Endothelial cell of umbilical vein (primary cell): Measurements from ENCODE around the gene PIK3CB. TPM values are rescaled to one million over a fixed set of nuclear protein-coding genes. Genes with fewer than 3 reads are reported as not detected.

Source experiments
- BruUV-seq: library from RNA; stranded (reverse); fragments of 400-500 nt; replicated peaks from 2 replicates; lab custom pipeline; 2021; lab: Mats Ljungman, UMichigan
- CTCF ChIA-PET: fragments of 300-600, 350-600 bp; sonication (Branson Sonifier 250); formaldehyde crosslinking; loops from one replicate; lab custom pipeline; 2021; ENCODE audit warnings: antibody characterized with exemption, inconsistent platforms; lab: Charles Lee
- POLR2A ChIA-PET: fragments of 300-600, 350-600 bp; sonication (Branson Sonifier 250); formaldehyde crosslinking; loops from one replicate; lab custom pipeline; 2021; ENCODE audit warnings: antibody characterized with exemption, inconsistent platforms; lab: Charles Lee
- DNase-seq: peaks from one replicate; pipeline ENCODE4 v3.0.0-alpha.2; 2011; ENCODE audit warnings: low read depth, low spot score
- FAIRE-seq: peaks from 2 replicates; lab custom pipeline; 2011; peaks lifted over from hg19 to GRCh38; lab: Jason Lieb, UNC
- H2AFZ ChIP-seq: 2 replicates; pipeline ENCODE4 v1.6.0; 2012; ENCODE audit warnings: low read depth, low read length, control low read depth, inconsistent platforms
- H3K27ac ChIP-seq: 2 replicates; pipeline ENCODE4 v1.5.1; 2011; ENCODE audit warnings: low read depth, mild to moderate bottlenecking, control low read depth, low read length, moderate library complexity; ENCODE audit not compliant: insufficient read depth
- H3K27me3 ChIP-seq, 2 experiments: 2 replicates each; pipeline versions ENCODE4 v1.6.0 to v1.6.1; 2011; ENCODE audit warnings: low read length in 2 of 2, mixed read lengths in 1 of 2; ENCODE audit not compliant: control insufficient read depth in 2 of 2, insufficient read depth in 2 of 2
- H3K36me3 ChIP-seq, 2 experiments: 2 replicates in 1 of 2; 3 replicates in 1 of 2; pipeline ENCODE4 v1.5.1; 2011; ENCODE audit warnings: low read length in 2 of 2, mild to moderate bottlenecking in 1 of 2, moderate library complexity in 1 of 2; ENCODE audit not compliant: control insufficient read depth in 2 of 2, insufficient read depth in 2 of 2; ENCODE audit errors: extremely low read depth in 1 of 2
- H3K4me1 ChIP-seq: 3 replicates; pipeline ENCODE4 v1.5.1; 2011; ENCODE audit warnings: mild to moderate bottlenecking, low read length; ENCODE audit not compliant: control insufficient read depth, insufficient read depth; ENCODE audit errors: extremely low read depth
- H3K4me2 ChIP-seq: 2 replicates; pipeline ENCODE4 v1.6.1; 2011; ENCODE audit warnings: low read length, control low read depth, mixed read lengths; ENCODE audit not compliant: insufficient read depth
- H3K4me3 ChIP-seq, 3 experiments: fragments of 200-600 bp in 1 of 3; sonication (generic), shearing (Covaris generic) in 1 of 3; replicated peaks in 1 of 3; 2 replicates each; pipeline ENCODE4 v1.5.1; 2011 to 2016; ENCODE audit warnings: control low read depth in 3 of 3, low read length in 3 of 3, mild to moderate bottlenecking in 2 of 3, inconsistent platforms in 1 of 3, low read depth in 1 of 3, moderate library complexity in 1 of 3; ENCODE audit not compliant: insufficient read depth in 1 of 3
- H3K79me2 ChIP-seq: 2 replicates; pipeline ENCODE4 v1.6.0; 2012; ENCODE audit warnings: low read length, inconsistent platforms; ENCODE audit not compliant: control insufficient read depth, insufficient read depth
- H3K9ac ChIP-seq: replicated peaks from 2 replicates; pipeline ENCODE3; 2011; ENCODE audit warnings: low read length, control low read depth; ENCODE audit not compliant: insufficient read depth; ENCODE audit errors: extremely low read depth
- H3K9me1 ChIP-seq: replicated peaks from 3 replicates; pipeline ENCODE4 v1.6.0; 2011; ENCODE audit warnings: mild to moderate bottlenecking, low read length; ENCODE audit not compliant: control insufficient read depth, insufficient read depth; ENCODE audit errors: extremely low read depth
- H3K9me3 ChIP-seq: replicated peaks from 2 replicates; pipeline ENCODE4 v1.5.1; 2012; ENCODE audit warnings: low read length, inconsistent platforms; ENCODE audit not compliant: control insufficient read depth, insufficient read depth
- H4K20me1 ChIP-seq: replicated peaks from 2 replicates; pipeline ENCODE3; 2011; ENCODE audit warnings: mild to moderate bottlenecking, low read length; ENCODE audit not compliant: control insufficient read depth, insufficient read depth; ENCODE audit errors: extremely low read depth
- EZH2 ChIP-seq: IDR thresholded peaks from 2 replicates; pipeline ENCODE4 v1.6.1; 2012; ENCODE audit warnings: borderline replicate concordance, low read depth, mild to moderate bottlenecking, moderate library complexity, low read length, inconsistent platforms; ENCODE audit not compliant: severe bottlenecking
- FOS ChIP-seq: IDR thresholded peaks from 2 replicates; pipeline ENCODE4 v1.6.1; 2011; ENCODE audit warnings: mild to moderate bottlenecking, low read length, moderate library complexity, borderline replicate concordance; ENCODE audit not compliant: insufficient read depth
- GATA2 ChIP-seq: IDR thresholded peaks from 2 replicates; pipeline ENCODE4 v1.7.0; 2011; ENCODE audit warnings: low read depth, mild to moderate bottlenecking, moderate library complexity, mixed read lengths, low read length; ENCODE audit not compliant: insufficient read length, insufficient read depth
- JUN ChIP-seq: IDR thresholded peaks from 2 replicates; pipeline ENCODE4 v1.6.1; 2011; ENCODE audit warnings: borderline replicate concordance, low read depth; ENCODE audit not compliant: insufficient read length, insufficient read depth
- MYC ChIP-seq: IDR thresholded peaks from one replicate; pipeline ENCODE4 v1.6.1; 2011; ENCODE audit warnings: mild to moderate bottlenecking, low read depth, low read length
- POLR2A ChIP-seq: IDR thresholded peaks from 2 replicates; pipeline ENCODE4 v1.6.1; 2012; ENCODE audit warnings: low read depth, mild to moderate bottlenecking, control low read depth, low read length
- POLR2AphosphoS5 ChIP-seq: IDR thresholded peaks from 2 replicates; pipeline ENCODE4 v1.6.1; 2012; ENCODE audit warnings: low read depth, mild to moderate bottlenecking, control low read depth, low read length, moderate library complexity; ENCODE audit not compliant: insufficient read depth
- dilution Hi-C: fragments of 300-500 bp; cut with MboI; formaldehyde crosslinking; loops from one replicate; pipeline ENCODE4 v1.15.0; 2019; ENCODE audit warnings: low sequenced_read_pairs; ENCODE audit not compliant: extremely low pct_ligation_motif_present
- intact Hi-C: fragments of 100-400 bp; cut with micrococcal nuclease; formaldehyde crosslinking; loops from one replicate; pipeline ENCODE4 v1.10.0; 2022
- polyA plus RNA-seq, 4 experiments: library from polyadenylated mRNA; depleted of rRNA in 3 of 4; stranded (reverse) in 3 of 4; unstranded in 1 of 4; fragments of >200 nt; gene quantifications; 2 replicates each; pipeline versions ENCODE4 v1.2.1 to v1.2.3, GENCODE V29; 2011 to 2012; ENCODE audit warnings: missing spikeins in 1 of 4
- total RNA-seq: library from RNA; stranded (reverse); gene quantifications from 2 replicates; pipeline ENCODE4 v1.2.3, GENCODE V29; 2021
- TF ChIP-seq, protein P1 (sequence below): IDR thresholded peaks from 2 replicates; pipeline ENCODE4 v1.6.1; 2011; ENCODE audit not compliant: insufficient read depth, insufficient read length
- TF ChIP-seq, protein P2 (sequence below), 2 donors: IDR thresholded peaks; 1 replicate in 1 of 2; 2 replicates in 1 of 2; pipeline ENCODE4 v1.5.1; 2011; ENCODE audit warnings: low read length in 2 of 2, mild to moderate bottlenecking in 2 of 2, moderate library complexity in 2 of 2, control low read depth in 1 of 2, inconsistent platforms in 1 of 2, low read depth in 1 of 2; ENCODE audit not compliant: insufficient read depth in 1 of 2; ENCODE audit errors: extremely low read depth in 1 of 2

The PIK3CB gene
- total and polyA plus RNA-seq, 2 donors (not counting 3 experiments of a cell fraction or from before 2014, with no cell fraction given): 9.0 to 29.8 TPM

DNA sequence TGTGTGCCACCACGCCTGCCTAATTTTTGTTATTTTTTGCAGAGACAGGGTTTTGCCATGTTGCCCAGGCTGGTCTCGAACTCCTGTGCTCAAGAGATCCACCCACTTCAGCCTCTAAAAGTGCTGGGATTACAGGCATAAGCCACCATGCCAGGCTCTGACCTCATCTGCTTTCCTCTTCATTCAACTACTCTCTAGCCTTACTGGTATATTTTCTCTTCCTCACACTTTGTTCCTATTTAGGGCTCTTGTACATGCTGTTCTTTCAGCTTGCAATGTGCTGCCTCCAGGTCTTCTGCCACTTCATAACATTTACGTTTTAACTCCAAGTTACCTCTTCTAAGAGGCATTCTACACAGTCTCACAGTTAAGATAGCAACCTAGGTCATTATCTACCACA is 34.9 kb downstream of the PIK3CB start:
- intact Hi-C loops (no loop called here), dilution Hi-C loops (no loop called here)
- Histone ChIP-seq H3K36me3 (peaks cover 0 to 2% of the 10 kb centered on the region in 2 experiments), H3K4me3 (no peak overlapping the region), H3K4me2 (no peak overlapping the region), H3K79me2 (peaks cover 40% of the 10 kb centered on the region), H4K20me1 (peaks cover 4% of the 10 kb centered on the region), H3K9me1 (no peaks in the 10 kb centered on the region), H3K27me3 (no peaks in the 10 kb centered on the region), H2AFZ (no peak overlapping the region), H3K4me1 (no peaks in the 10 kb centered on the region), H3K27ac (no peak overlapping the region), H3K9me3 (no peaks in the 10 kb centered on the region), H3K9ac (no peak overlapping the region)
- no TSS peak for BruUV-seq
- TF ChIP-seq, protein P1, sequence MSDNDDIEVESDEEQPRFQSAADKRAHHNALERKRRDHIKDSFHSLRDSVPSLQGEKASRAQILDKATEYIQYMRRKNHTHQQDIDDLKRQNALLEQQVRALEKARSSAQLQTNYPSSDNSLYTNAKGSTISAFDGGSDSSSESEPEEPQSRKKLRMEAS: no peak
- TF ChIP-seq JUN: no peak
- no peak for FAIRE-seq
- CTCF ChIA-PET: interaction anchor here (1.1 kb wide), 1 partner anchor 14 kb away, joined by 3 read pairs; no protein-coding TSS in a partner anchor
- no peak for DNase-seq
- POLR2A ChIA-PET: no interaction called here

- Histone ChIP-seq H3K9ac (no peak overlapping the region), H3K27ac (no peak overlapping the region), H3K36me3 (peaks cover 0 to 2% of the 10 kb centered on the region in 2 experiments), H2AFZ (no peak overlapping the region), H3K4me3 (no peak overlapping the region), H3K4me1 (no peaks in the 10 kb centered on the region), H3K9me1 (no peaks in the 10 kb centered on the region), H3K4me2 (no peak overlapping the region), H3K79me2 (peaks cover 30% of the 10 kb centered on the region), H4K20me1 (no peaks in the 10 kb centered on the region), H3K27me3 (no peaks in the 10 kb centered on the region), H3K9me3 (no peaks in the 10 kb centered on the region)
- no peak for DNase-seq
- intact Hi-C loops: no loop called here
- ChIA-PET POLR2A (no interaction called here), CTCF (interaction anchor here (0.6 to 2.6 kb wide), 3 partner anchors 23 to 118 kb away, joined by 3 to 13 read pairs (median 3); no protein-coding TSS in a partner anchor)
- TF ChIP-seq, protein P2, sequence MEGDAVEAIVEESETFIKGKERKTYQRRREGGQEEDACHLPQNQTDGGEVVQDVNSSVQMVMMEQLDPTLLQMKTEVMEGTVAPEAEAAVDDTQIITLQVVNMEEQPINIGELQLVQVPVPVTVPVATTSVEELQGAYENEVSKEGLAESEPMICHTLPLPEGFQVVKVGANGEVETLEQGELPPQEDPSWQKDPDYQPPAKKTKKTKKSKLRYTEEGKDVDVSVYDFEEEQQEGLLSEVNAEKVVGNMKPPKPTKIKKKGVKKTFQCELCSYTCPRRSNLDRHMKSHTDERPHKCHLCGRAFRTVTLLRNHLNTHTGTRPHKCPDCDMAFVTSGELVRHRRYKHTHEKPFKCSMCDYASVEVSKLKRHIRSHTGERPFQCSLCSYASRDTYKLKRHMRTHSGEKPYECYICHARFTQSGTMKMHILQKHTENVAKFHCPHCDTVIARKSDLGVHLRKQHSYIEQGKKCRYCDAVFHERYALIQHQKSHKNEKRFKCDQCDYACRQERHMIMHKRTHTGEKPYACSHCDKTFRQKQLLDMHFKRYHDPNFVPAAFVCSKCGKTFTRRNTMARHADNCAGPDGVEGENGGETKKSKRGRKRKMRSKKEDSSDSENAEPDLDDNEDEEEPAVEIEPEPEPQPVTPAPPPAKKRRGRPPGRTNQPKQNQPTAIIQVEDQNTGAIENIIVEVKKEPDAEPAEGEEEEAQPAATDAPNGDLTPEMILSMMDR (IDR thresholded peaks at IDR 0.05; ENCODE audit: extremely low read depth in 1 of 2, insufficient read depth in 1 of 2, low read depth in 1 of 2, low read length in 2 of 2): no peak
- no peak for TF ChIP-seq EZH2
- no peak for TF ChIP-seq MYC
- TF ChIP-seq POLR2AphosphoS5: no peak
- TF ChIP-seq FOS: no peak
- TF ChIP-seq, protein P1: no peak
- no peak for TF ChIP-seq JUN
- no peak for TF ChIP-seq POLR2A
- no peak for TF ChIP-seq GATA2
- no peak for FAIRE-seq
- dilution Hi-C loops: no loop called here
- BruUV-seq: no TSS peak
Observed at GRCh38 chr3:138797508-138798038, 37.2 kb downstream of the PIK3CB start.
